OCI-LY7 (cell line): ENCODE data around the gene HACD2. TPM values are rescaled to one million over a fixed set of nuclear protein-coding genes. Genes with fewer than 3 reads are reported as not detected.

ENCODE experiments used
- Bru-seq: library from RNA; stranded (reverse); fragments of 400-500 nt; gene quantifications from one replicate; lab custom pipeline; 2021; lab: Mats Ljungman, UMichigan
- BruChase-seq, 2 experiments: library from RNA; stranded (reverse); fragments of 400-500 nt; gene quantifications; one replicate each; lab custom pipeline; 2021; lab: Mats Ljungman, UMichigan
- BruUV-seq: library from RNA; stranded (reverse); fragments of 400-500 nt; replicated peaks from 2 replicates; lab custom pipeline; 2021; lab: Mats Ljungman, UMichigan
- CTCF ChIA-PET: fragments of 300-600 bp; sonication (Branson Sonifier 250); formaldehyde crosslinking; loops from one replicate; lab custom pipeline; 2022; ENCODE audit warnings: antibody characterized with exemption; ENCODE audit not compliant: unreplicated experiment; lab: Charles Lee
- POLR2A ChIA-PET: fragments of 300-600 bp; sonication (Branson Sonifier 250); formaldehyde crosslinking; loops from one replicate; lab custom pipeline; 2022; ENCODE audit warnings: antibody characterized with exemption; lab: Charles Lee
- DNase-seq: peaks from one replicate; pipeline ENCODE4 v3.0.0-alpha.2; 2015; ENCODE audit warnings: low spot score
- H2AFZ ChIP-seq: fragments of 200-600 bp; sonication (generic), shearing (Covaris generic); 2 replicates; pipeline ENCODE4 v1.6.1; 2014; ENCODE audit warnings: mild to moderate bottlenecking, antibody characterized with exemption, low read length, moderate library complexity
- H3K27ac ChIP-seq: fragments of 200-600 bp; sonication (generic); 2 replicates; pipeline ENCODE4 v1.5.1; 2014; ENCODE audit warnings: mixed run types, low read depth, mild to moderate bottlenecking, moderate library complexity, low read length, inconsistent platforms; ENCODE audit not compliant: poor library complexity, severe bottlenecking
- H3K36me3 ChIP-seq: fragments of 200-600 bp; sonication (generic); 2 replicates; pipeline ENCODE4 v1.6.1; 2014; ENCODE audit warnings: mild to moderate bottlenecking, antibody characterized with exemption, low read length, moderate library complexity, mixed read lengths; ENCODE audit not compliant: insufficient read depth
- H3K4me1 ChIP-seq: fragments of 200-600 bp; sonication (generic); 2 replicates; pipeline ENCODE4 v1.5.1; 2014; ENCODE audit warnings: mild to moderate bottlenecking, low read length; ENCODE audit not compliant: insufficient read depth, poor library complexity, severe bottlenecking
- H3K4me2 ChIP-seq: fragments of 200-600 bp; sonication (generic); 2 replicates; pipeline ENCODE4 v1.6.1; 2014; ENCODE audit warnings: mild to moderate bottlenecking, low read length
- H3K4me3 ChIP-seq: fragments of 200-600 bp; sonication (generic); 2 replicates; pipeline ENCODE4 v1.5.1; 2014; ENCODE audit warnings: mild to moderate bottlenecking, low read depth, low read length; ENCODE audit not compliant: poor library complexity, severe bottlenecking
- H3K79me2 ChIP-seq: fragments of 200-600 bp; sonication (generic); 2 replicates; pipeline ENCODE4 v1.6.1; 2016; ENCODE audit warnings: low read depth, mild to moderate bottlenecking, low read length, moderate library complexity, mixed read lengths; ENCODE audit not compliant: insufficient read depth
- H3K9me2 ChIP-seq: fragments of 200-600 bp; sonication (generic); 2 replicates; pipeline ENCODE4 v1.6.1; 2016; ENCODE audit warnings: mild to moderate bottlenecking, low read length, mixed read lengths; ENCODE audit not compliant: insufficient read depth
- H3K9me3 ChIP-seq: fragments of 200-600 bp; sonication (generic); 2 replicates; pipeline ENCODE4 v1.6.1; 2014; ENCODE audit warnings: mild to moderate bottlenecking, mixed run types, low read length, mixed read lengths
- H4K20me1 ChIP-seq: fragments of 200-600 bp; sonication (generic); 2 replicates; pipeline ENCODE4 v1.6.1; 2014; ENCODE audit warnings: mild to moderate bottlenecking, antibody characterized with exemption, low read length, moderate library complexity, mixed read lengths; ENCODE audit not compliant: insufficient read depth
- EZH2phosphoT487 ChIP-seq: fragments of 200-600 bp; sonication (generic); IDR thresholded peaks from 2 replicates; pipeline ENCODE4 v1.6.1; 2018; ENCODE audit warnings: low read depth, borderline replicate concordance, mild to moderate bottlenecking, mixed run types, antibody characterized with exemption, low read length, moderate library complexity, mixed read lengths
- intact Hi-C: fragments of 100-400 bp; cut with micrococcal nuclease; formaldehyde crosslinking; loops from one replicate; pipeline ENCODE4 v1.10.0; 2022; ENCODE audit not compliant: unreplicated experiment
- long read RNA-seq: library from polyadenylated mRNA; stranded (forward); transcript quantifications from one replicate; pipeline ENCODE4 v2.0.0, GENCODE V29; 2022
- total RNA-seq, 2 experiments: library from RNA; depleted of rRNA in 1 of 2; stranded (reverse); fragments of >200 nt in 1 of 2; shearing (Covaris generic) in 1 of 2; gene quantifications; 2 replicates each; pipeline ENCODE4 v1.2.3, GENCODE V29; 2014 to 2022
- TF ChIP-seq, protein P1 (sequence below): fragments of 200-600 bp; sonication (generic); conservative IDR thresholded peaks from 2 replicates; pipeline ENCODE4 v1.5.1; 2014; ENCODE audit warnings: mild to moderate bottlenecking, antibody characterized with exemption, low read length, moderate library complexity, mixed read lengths

The HACD2 gene, protein sequence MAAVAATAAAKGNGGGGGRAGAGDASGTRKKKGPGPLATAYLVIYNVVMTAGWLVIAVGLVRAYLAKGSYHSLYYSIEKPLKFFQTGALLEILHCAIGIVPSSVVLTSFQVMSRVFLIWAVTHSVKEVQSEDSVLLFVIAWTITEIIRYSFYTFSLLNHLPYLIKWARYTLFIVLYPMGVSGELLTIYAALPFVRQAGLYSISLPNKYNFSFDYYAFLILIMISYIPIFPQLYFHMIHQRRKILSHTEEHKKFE
- total RNA-seq (2014; rRNA removed; shearing (Covaris generic)) (6.5 and 10.2 TPM in 2 replicates), total RNA-seq (2022) (18.0 and 22.5 TPM in 2 replicates), Bru-seq, nascent RNA (percentile 67 among the genes with signal in this experiment), BruChase-seq, experiment 1, labeled RNA remaining after a 6-hour chase (percentile 69 among the genes with signal in this experiment), BruChase-seq, experiment 2, labeled RNA remaining after a 2-hour chase (percentile 66 among the genes with signal in this experiment)
- long read RNA-seq, partial matches to known transcripts: 1 of 3 reads
- long read RNA-seq, other reads (novel, unspliced or antisense): 2 of 3 reads

DNA sequence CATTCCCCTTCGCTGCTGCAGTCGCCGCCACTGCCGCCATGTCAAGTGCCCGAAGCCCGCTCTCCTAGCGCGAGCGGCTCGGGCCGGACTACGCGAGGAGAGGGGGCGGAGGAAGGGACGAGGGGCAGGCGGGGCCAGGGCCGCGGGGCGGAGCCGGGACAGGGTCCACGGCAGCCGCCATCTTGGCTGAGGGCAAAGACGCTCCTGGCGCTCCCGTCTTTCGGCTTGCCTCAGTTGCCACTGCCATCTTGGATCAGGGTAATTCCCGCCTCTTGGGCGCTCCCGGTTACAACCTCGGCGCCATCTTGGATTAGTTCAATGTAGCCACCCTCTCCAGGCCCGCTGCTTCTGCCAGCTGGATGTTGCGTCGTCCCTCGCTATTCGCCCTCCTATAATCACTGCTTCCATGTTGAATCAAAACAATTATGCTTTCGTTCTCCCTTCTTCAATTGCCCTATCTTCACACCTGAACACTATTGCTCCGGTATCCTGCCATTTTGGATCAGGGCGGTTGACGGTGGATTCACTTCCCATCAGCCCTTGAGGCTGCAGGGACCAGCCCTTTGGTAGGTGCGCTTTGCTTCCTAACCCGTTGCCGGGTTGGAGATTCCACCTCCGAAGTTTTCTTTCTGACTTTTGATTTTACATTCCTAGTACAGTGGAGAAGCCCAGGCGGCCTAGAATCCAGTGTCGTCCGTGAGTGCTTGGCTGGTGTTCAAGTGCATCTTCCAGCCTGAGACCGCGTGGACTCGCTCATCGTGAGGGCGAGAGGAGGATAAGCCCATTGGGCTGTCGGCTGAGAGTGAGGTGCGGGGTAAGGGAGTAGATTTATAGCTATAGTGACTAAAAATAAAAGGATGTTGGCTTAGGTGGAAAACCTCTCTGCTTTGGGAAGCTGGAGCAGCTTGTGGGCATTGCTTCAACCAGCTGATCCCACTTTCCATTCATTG, at the start of gene HACD2:
Gene HACD2 (minus strand): TSS at position 66 of the 950 bp plus-strand sequence. CDS start 26 bp downstream, at position 40.
- Histone ChIP-seq H3K9me2 (no peaks in the 10 kb centered on the region), H4K20me1 (no peaks in the 10 kb centered on the region; the same call in 1 of the 2 replicates), H3K4me3 (peak within 1 kb of the TSS; percentile 97), H3K9me3 (peaks cover 28% of the 10 kb centered on the region), H3K36me3 (peaks cover 45% of the 10 kb centered on the region), H3K79me2 (peaks cover 33% of the 10 kb centered on the region), H3K4me1 (peaks cover 25% of the 10 kb centered on the region), H2AFZ (peak within 1 kb of the TSS; percentile 96), H3K4me2 (peak within 1 kb of the TSS; percentile 95), H3K27ac (peak within 1 kb of the TSS; percentile 74)
- TF ChIP-seq EZH2phosphoT487: no peak
- TF ChIP-seq, protein P1, sequence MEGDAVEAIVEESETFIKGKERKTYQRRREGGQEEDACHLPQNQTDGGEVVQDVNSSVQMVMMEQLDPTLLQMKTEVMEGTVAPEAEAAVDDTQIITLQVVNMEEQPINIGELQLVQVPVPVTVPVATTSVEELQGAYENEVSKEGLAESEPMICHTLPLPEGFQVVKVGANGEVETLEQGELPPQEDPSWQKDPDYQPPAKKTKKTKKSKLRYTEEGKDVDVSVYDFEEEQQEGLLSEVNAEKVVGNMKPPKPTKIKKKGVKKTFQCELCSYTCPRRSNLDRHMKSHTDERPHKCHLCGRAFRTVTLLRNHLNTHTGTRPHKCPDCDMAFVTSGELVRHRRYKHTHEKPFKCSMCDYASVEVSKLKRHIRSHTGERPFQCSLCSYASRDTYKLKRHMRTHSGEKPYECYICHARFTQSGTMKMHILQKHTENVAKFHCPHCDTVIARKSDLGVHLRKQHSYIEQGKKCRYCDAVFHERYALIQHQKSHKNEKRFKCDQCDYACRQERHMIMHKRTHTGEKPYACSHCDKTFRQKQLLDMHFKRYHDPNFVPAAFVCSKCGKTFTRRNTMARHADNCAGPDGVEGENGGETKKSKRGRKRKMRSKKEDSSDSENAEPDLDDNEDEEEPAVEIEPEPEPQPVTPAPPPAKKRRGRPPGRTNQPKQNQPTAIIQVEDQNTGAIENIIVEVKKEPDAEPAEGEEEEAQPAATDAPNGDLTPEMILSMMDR: no peak
- ChIA-PET POLR2A (interaction anchor here (0.7 to 2.4 kb wide), 5 partner anchors 10 to 20 kb away, joined by 3 to 11 read pairs (median 4); no protein-coding TSS in a partner anchor), CTCF (interaction anchor here (0.6 kb wide), 1 partner anchor 376 kb away, joined by 3 read pairs; the partner anchor contains the start of gene CCDC14)
- intact Hi-C loops: loop anchor here (10.0 kb wide), 1 partner anchor 1070 kb away; the partner anchor contains the start of gene KPNA1
- DNase-seq: peak; percentile 97
- BruUV-seq: no TSS peak

DNA sequence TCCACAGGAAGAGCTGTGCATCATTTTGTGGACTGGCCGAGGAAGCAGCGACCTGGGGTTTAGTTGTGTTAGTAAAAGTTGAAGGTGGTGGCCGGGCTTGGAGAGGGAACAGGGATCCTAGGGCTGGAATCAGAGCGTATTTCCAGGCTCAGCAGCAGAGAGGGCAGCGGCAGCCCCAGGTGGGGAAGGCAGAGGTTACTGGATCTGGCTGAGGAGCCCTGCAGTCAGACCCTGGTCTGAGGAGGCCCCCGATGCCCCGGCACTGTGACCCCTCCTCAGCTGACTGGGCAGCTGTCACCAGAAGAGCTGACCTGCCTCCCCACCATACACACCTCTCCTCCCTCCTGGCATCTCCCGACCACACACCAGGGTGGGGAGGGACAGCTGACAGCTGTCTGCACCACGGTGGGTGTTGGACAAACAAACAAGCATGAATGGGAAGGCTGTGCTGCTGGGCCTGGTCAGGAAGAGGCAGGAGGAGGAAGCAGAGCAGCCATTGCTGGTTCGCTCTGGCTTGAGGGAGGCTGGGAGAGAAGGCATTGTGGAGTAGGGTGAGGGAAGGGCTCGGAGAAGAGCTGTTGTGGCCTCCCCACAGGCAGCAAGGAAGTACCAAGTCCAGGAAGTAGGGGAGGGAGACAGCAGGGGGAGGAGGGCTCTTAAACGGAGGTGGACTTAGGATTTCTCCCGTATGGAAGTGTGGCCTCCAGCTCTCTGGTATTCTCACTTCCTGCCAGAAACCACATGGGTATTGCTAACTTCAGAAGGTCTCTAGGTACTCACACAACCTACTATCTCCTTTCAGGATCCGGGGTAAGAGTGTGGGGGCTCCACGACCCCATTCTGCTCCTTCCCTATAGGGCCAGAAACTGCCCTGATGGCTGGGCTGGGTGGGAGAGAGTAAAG, 49.5 kb upstream of the HACD2 start:
- ChIA-PET CTCF (no interaction called here), POLR2A (no interaction called here)
- Histone ChIP-seq H3K4me3 (no peak overlapping the region), H3K4me2 (no peak overlapping the region), H3K27ac (no peak overlapping the region), H2AFZ (no peak overlapping the region), H3K79me2 (no peaks in the 10 kb centered on the region), H4K20me1 (no peaks in the 10 kb centered on the region), H3K36me3 (no peaks in the 10 kb centered on the region), H3K9me3 (no peaks in the 10 kb centered on the region), H3K4me1 (no peaks in the 10 kb centered on the region), H3K9me2 (no peaks in the 10 kb centered on the region)
- DNase-seq: no peak
- BruUV-seq: no TSS peak
- TF ChIP-seq, protein P1: no peak
- TF ChIP-seq EZH2phosphoT487: no peak
- intact Hi-C loops: no loop called here
